NCI-H128 (cell line): ENCODE measurements around the gene PRDM2.
"Not testable (repeated sequence)": the region's sequence is repeated elsewhere in the genome, so short reads cannot be mapped to it uniquely, and the experiment has no call there.

Experiments
- DNase-seq: peaks from one replicate; lab custom pipeline; 2025; ENCODE audit not compliant: unreplicated experiment; lab: John Stamatoyannopoulos, UW

PRDM2 gene

GRCh38 chr1:13699936-13700520 lies at the start of gene PRDM2:
TSS of gene PRDM2 (plus strand) at chr1:13700188. CDS start at chr1:13715606, 15,418 bp downstream.
- no peak for DNase-seq

GRCh38 chr1:13651279-13651678 lies 48.7 kb upstream of the PRDM2 start:
- no peak for DNase-seq

- no peak for DNase-seq
Observed at GRCh38 chr1:13652238-13652637, 47.8 kb upstream of the PRDM2 start.

GRCh38 chr1:13661539-13661938 lies 38.4 kb upstream of the PRDM2 start:
- no peak for DNase-seq

GRCh38 chr1:13662493-13662892 lies 37.5 kb upstream of the PRDM2 start:
- no peak for DNase-seq

GRCh38 chr1:13663969-13664368 lies 36.0 kb upstream of the PRDM2 start:
- DNase-seq: no peak

- no peak for DNase-seq
Observed at GRCh38 chr1:13664451-13664850, 35.5 kb upstream of the PRDM2 start.

- no peak for DNase-seq
Observed at GRCh38 chr1:13666317-13666716, 33.7 kb upstream of the PRDM2 start.

- DNase-seq: no peak
Observed at GRCh38 chr1:13667691-13668090, 32.3 kb upstream of the PRDM2 start.

GRCh38 chr1:13674377-13674776 lies 25.6 kb upstream of the PRDM2 start:
- DNase-seq: no peak

- DNase-seq: no peak
Observed at GRCh38 chr1:13675151-13675651, 24.8 kb upstream of the PRDM2 start.

GRCh38 chr1:13677896-13678295 lies 22.1 kb upstream of the PRDM2 start:
- DNase-seq: no peak

- DNase-seq: no peak
Observed at GRCh38 chr1:13679651-13680050, 20.3 kb upstream of the PRDM2 start.

- DNase-seq: not testable (repeated sequence)
Observed at GRCh38 chr1:13680609-13681008, 19.4 kb upstream of the PRDM2 start.

- DNase-seq: no peak
Observed at GRCh38 chr1:13681921-13682320, 18.1 kb upstream of the PRDM2 start.

- DNase-seq: no peak
Observed at GRCh38 chr1:13682444-13682843, 17.5 kb upstream of the PRDM2 start.

GRCh38 chr1:13683206-13683605 lies 16.8 kb upstream of the PRDM2 start:
- no peak for DNase-seq

GRCh38 chr1:13687151-13687715 lies 12.8 kb upstream of the PRDM2 start:
- no peak for DNase-seq

- not testable (repeated sequence) for DNase-seq
Observed at GRCh38 chr1:13693094-13693493, 6.9 kb upstream of the PRDM2 start.

- no peak for DNase-seq
Observed at GRCh38 chr1:13694886-13695684, 4.9 kb upstream of the PRDM2 start.

GRCh38 chr1:13697738-13698137 lies 2.2 kb upstream of the PRDM2 start:
- no peak for DNase-seq

- DNase-seq: no peak
Observed at GRCh38 chr1:13699510-13699909, 478 bp upstream of the PRDM2 start.
